Fibroblast of the aortic adventitia (primary cell): ENCODE results near the gene FAM13A. TPM values are rescaled to one million over a fixed set of nuclear protein-coding genes. Genes with fewer than 3 reads are reported as not detected.
"Not testable (repeated sequence)": the region's sequence is repeated elsewhere in the genome, so short reads cannot be mapped to it uniquely, and the experiment has no call there.

Source experiments
- DNase-seq: peaks from one replicate; pipeline ENCODE4 v3.0.0-alpha.2; 2010; ENCODE audit warnings: low read depth
- H3K4me3 ChIP-seq: 2 replicates; pipeline ENCODE4 v1.5.1; 2011; ENCODE audit warnings: low read depth, mild to moderate bottlenecking, control low read depth, low read length, moderate library complexity
- CTCF ChIP-seq: IDR thresholded peaks from 2 replicates; pipeline ENCODE4 v1.5.1; 2011; ENCODE audit warnings: mild to moderate bottlenecking, low read length, control low read depth, inconsistent platforms; ENCODE audit not compliant: insufficient read depth
- total RNA-seq: library from RNA; depleted of rRNA; stranded (reverse); fragments of >200 nt; gene quantifications from 2 replicates; pipeline ENCODE4 v1.2.3, GENCODE V29; 2012; ENCODE audit warnings: low replicate concordance

Gene FAM13A
- total RNA-seq, 1 donor, result 23.5 TPM

GRCh38 chr4:89024051-89024675 lies 32.8 kb downstream of the FAM13A start:
- peak; percentile 70 for TF ChIP-seq CTCF
- DNase-seq, result peak; percentile 90
- H3K4me3 ChIP-seq, result no peak overlapping the region

- no peak overlapping the region for H3K4me3 ChIP-seq
- DNase-seq, result no peak
- no peak for TF ChIP-seq CTCF
These were observed 33.8 kb downstream of the FAM13A start for GRCh38 chr4:89023140-89023539.

- no peak for TF ChIP-seq CTCF
- H3K4me3 ChIP-seq, result no peak overlapping the region
- no peak for DNase-seq
These were observed 34.4 kb downstream of the FAM13A start for GRCh38 chr4:89022426-89023128.

- no peak for TF ChIP-seq CTCF
- H3K4me3 ChIP-seq, result no peak overlapping the region
- no peak for DNase-seq
These were observed 35.3 kb downstream of the FAM13A start for GRCh38 chr4:89021684-89022083.

- H3K4me3 ChIP-seq, result no peak overlapping the region
- no peak for DNase-seq
- no peak for TF ChIP-seq CTCF
These were observed 35.9 kb downstream of the FAM13A start for GRCh38 chr4:89021062-89021461.

- not testable (repeated sequence) for H3K4me3 ChIP-seq, DNase-seq
These were observed 42.1 kb downstream of the FAM13A start for GRCh38 chr4:89014897-89015296.

GRCh38 chr4:89009761-89010369 lies 47.1 kb downstream of the FAM13A start:
- TF ChIP-seq CTCF, result no peak
- no peak overlapping the region for H3K4me3 ChIP-seq
- DNase-seq, result no peak
